GM23248 (cell line): ENCODE results near the gene IQSEC1. TPM values are rescaled to one million over a fixed set of nuclear protein-coding genes. Genes with fewer than 3 reads are reported as not detected.
A peak's percentile ranks its signal among the peaks of the same experiment; 100 is the strongest.

ENCODE experiments used
- DNase-seq: peaks from one replicate; pipeline ENCODE4 v3.0.0-alpha.2; 2015
- H2AFZ ChIP-seq: fragments of 200-600 bp; sonication (generic); 2 replicates; pipeline ENCODE4 v1.6.1; 2016; ENCODE audit warnings: antibody characterized with exemption
- H3F3A ChIP-seq: fragments of 200-600 bp; sonication (generic); 2 replicates; pipeline ENCODE4 v1.6.1; 2016; ENCODE audit warnings: mild to moderate bottlenecking, antibody characterized with exemption, mixed run types; ENCODE audit not compliant: insufficient read depth
- H3K27ac ChIP-seq: fragments of 200-600 bp; sonication (generic); 2 replicates; pipeline ENCODE4 v1.5.1; 2016; ENCODE audit warnings: mild to moderate bottlenecking
- H3K27me3 ChIP-seq: fragments of 200-600 bp; sonication (generic); replicated peaks from 2 replicates; pipeline ENCODE4 v1.6.1; 2016; ENCODE audit warnings: mild to moderate bottlenecking; ENCODE audit not compliant: insufficient read depth
- H3K36me3 ChIP-seq: fragments of 200-600 bp; sonication (generic); 2 replicates; pipeline ENCODE4 v1.6.1; 2016; ENCODE audit warnings: low read depth, mild to moderate bottlenecking
- H3K4me1 ChIP-seq: fragments of 200-600 bp; sonication (generic); 2 replicates; pipeline ENCODE4 v1.6.1; 2016; ENCODE audit warnings: mild to moderate bottlenecking; ENCODE audit not compliant: insufficient read depth
- H3K4me2 ChIP-seq: fragments of 200-600 bp; sonication (generic); one replicate; pipeline ENCODE4 v1.6.1; 2016; ENCODE audit warnings: mild to moderate bottlenecking; ENCODE audit not compliant: unreplicated experiment
- H3K4me3 ChIP-seq: fragments of 200-600 bp; sonication (generic); 2 replicates; pipeline ENCODE4 v1.5.1; 2016; ENCODE audit warnings: mild to moderate bottlenecking
- H3K79me2 ChIP-seq: fragments of 200-600 bp; sonication (generic); 2 replicates; pipeline ENCODE4 v1.6.1; 2016; ENCODE audit warnings: mild to moderate bottlenecking; ENCODE audit not compliant: insufficient read depth
- H3K9ac ChIP-seq: fragments of 200-600 bp; sonication (generic); 2 replicates; pipeline ENCODE4 v1.6.1; 2016; ENCODE audit warnings: mild to moderate bottlenecking
- H3K9me2 ChIP-seq: fragments of 200-600 bp; sonication (generic); 2 replicates; pipeline ENCODE4 v1.6.1; 2016; ENCODE audit warnings: mixed run types, mild to moderate bottlenecking, moderate library complexity; ENCODE audit not compliant: insufficient read depth
- H3K9me3 ChIP-seq: fragments of 200-600 bp; sonication (generic); one replicate; pipeline ENCODE4 v1.6.1; 2017; ENCODE audit warnings: low read depth
- H4K20me1 ChIP-seq: fragments of 200-600 bp; sonication (generic); 2 replicates; pipeline ENCODE4 v1.6.0; 2016; ENCODE audit not compliant: insufficient read depth
- EZH2 ChIP-seq: fragments of 200-600 bp; sonication (generic); IDR thresholded peaks from 2 replicates; pipeline ENCODE4 v1.6.1; 2018; ENCODE audit warnings: antibody characterized with exemption, mild to moderate bottlenecking; ENCODE audit not compliant: insufficient read depth, poor library complexity, severe bottlenecking
- EZH2phosphoT487 ChIP-seq: fragments of 200-600 bp; sonication (generic); IDR thresholded peaks from 2 replicates; pipeline ENCODE4 v1.6.1; 2018; ENCODE audit warnings: antibody characterized with exemption, moderate library complexity, mild to moderate bottlenecking, low read depth; ENCODE audit not compliant: insufficient read depth
- WGBS, 2 experiments: methylation state at CpG; one replicate each; pipeline ENCODE4 v1.1.6; 2015 to 2017; ENCODE audit warnings: low lambda C conversion rate in 2 of 2, low coverage in 1 of 2; ENCODE audit errors: missing lambda C conversion rate in 2 of 2; 5-methylcytosine and 5-hydroxymethylcytosine counted together
- in situ Hi-C: fragments of 300-500 bp; cut with MboI; formaldehyde crosslinking; loops from 2 replicates; pipeline ENCODE4 v1.15.0; 2020
- polyA plus RNA-seq: library from polyadenylated mRNA; unstranded; fragments of >200 nt; fragmentation: Nextera tagmentation; extraction: Ambion mirVana; gene quantifications from 2 replicates; pipeline ENCODE4 v1.2.1, GENCODE V29; 2016
- total RNA-seq: library from RNA; depleted of rRNA; stranded (reverse); fragments of >200 nt; shearing (Covaris generic); gene quantifications from 2 replicates; pipeline ENCODE4 v1.2.3, GENCODE V29; 2014

Gene IQSEC1
- total and polyA plus RNA-seq, 2 experiments from 2014 or later = 5.1 to 21.6 TPM

GRCh38 chr3:13108861-13109260, 35.6 kb upstream of the IQSEC1 start:
- no peak for DNase-seq
- in situ Hi-C loops = no loop called here
- Histone ChIP-seq H3K79me2 (no peaks in the 10 kb centered on the region), H3F3A (no peaks in the 10 kb centered on the region), H3K4me2 (no peak overlapping the region), H3K9ac (no peak overlapping the region), H3K27me3 (peaks cover 6% of the 10 kb centered on the region), H3K4me1 (no peaks in the 10 kb centered on the region), H3K4me3 (no peak overlapping the region), H3K36me3 (no peaks in the 10 kb centered on the region), H3K9me2 (no peaks in the 10 kb centered on the region), H3K9me3 (no peaks in the 10 kb centered on the region), H2AFZ (no peak overlapping the region), H4K20me1 (no peaks in the 10 kb centered on the region), H3K27ac (no peak overlapping the region)
- TF ChIP-seq EZH2phosphoT487 (no peak), EZH2 (no peak)
- WGBS, 2 experiments = 55 to 57% methylated on average over 11 to 12 of the region's 12 CpGs

GRCh38 chr3:13107661-13108060, 34.4 kb upstream of the IQSEC1 start:
- H3K79me2 ChIP-seq = no peaks in the 10 kb centered on the region
- H3K4me2 ChIP-seq = no peak overlapping the region
- H3K27ac ChIP-seq = no peak overlapping the region
- in situ Hi-C loops = no loop called here
- no peaks in the 10 kb centered on the region for H4K20me1 ChIP-seq
- WGBS, 2 experiments = 71 to 74% methylated on average over 13 of the region's 13 CpGs
- H3K4me3 ChIP-seq = no peak overlapping the region
- H3K27me3 ChIP-seq = no peaks in the 10 kb centered on the region; the same call in 1 of the 2 replicates
- H3F3A ChIP-seq = no peaks in the 10 kb centered on the region
- DNase-seq = no peak
- H3K4me1 ChIP-seq = no peaks in the 10 kb centered on the region
- no peaks in the 10 kb centered on the region for H3K36me3 ChIP-seq
- H3K9ac ChIP-seq = no peak overlapping the region
- TF ChIP-seq EZH2phosphoT487 (no peak), EZH2 (no peak)
- no peaks in the 10 kb centered on the region for H3K9me2 ChIP-seq
- H2AFZ ChIP-seq = no peak overlapping the region
- no peaks in the 10 kb centered on the region for H3K9me3 ChIP-seq

- no peaks in the 10 kb centered on the region for H3F3A ChIP-seq
- TF ChIP-seq EZH2 (no peak), EZH2phosphoT487 (no peak)
- no peak overlapping the region for H3K4me3 ChIP-seq
- DNase-seq = peak; percentile 23
- no peak overlapping the region for H3K9ac ChIP-seq
- H3K36me3 ChIP-seq = no peaks in the 10 kb centered on the region
- no peaks in the 10 kb centered on the region for H3K9me3 ChIP-seq
- H3K9me2 ChIP-seq = no peaks in the 10 kb centered on the region
- WGBS, 2 experiments = 30 to 37% methylated on average over 6 of the region's 6 CpGs
- no peak overlapping the region for H2AFZ ChIP-seq
- no peaks in the 10 kb centered on the region for H3K27me3 ChIP-seq
- no peak overlapping the region for H3K27ac ChIP-seq
- no peaks in the 10 kb centered on the region for H3K79me2 ChIP-seq
- H4K20me1 ChIP-seq = no peaks in the 10 kb centered on the region
- H3K4me1 ChIP-seq = no peaks in the 10 kb centered on the region
- in situ Hi-C loops = no loop called here
- H3K4me2 ChIP-seq = no peak overlapping the region
Observed at GRCh38 chr3:13106308-13107001, 33.2 kb upstream of the IQSEC1 start.

- H3K9ac ChIP-seq = no peak overlapping the region
- TF ChIP-seq EZH2 (no peak), EZH2phosphoT487 (no peak)
- H3K4me1 ChIP-seq = no peaks in the 10 kb centered on the region
- H3K4me3 ChIP-seq = no peak overlapping the region
- H4K20me1 ChIP-seq = no peaks in the 10 kb centered on the region
- no peaks in the 10 kb centered on the region for H3K9me3 ChIP-seq
- no peaks in the 10 kb centered on the region for H3K27me3 ChIP-seq
- no peak overlapping the region for H2AFZ ChIP-seq
- no peaks in the 10 kb centered on the region for H3F3A ChIP-seq
- WGBS, 2 experiments = 55 to 66% methylated on average over 4 to 5 of the region's 5 CpGs
- H3K27ac ChIP-seq = no peak overlapping the region
- no peaks in the 10 kb centered on the region for H3K9me2 ChIP-seq
- no peaks in the 10 kb centered on the region for H3K79me2 ChIP-seq
- in situ Hi-C loops = no loop called here
- no peak for DNase-seq
- H3K36me3 ChIP-seq = no peaks in the 10 kb centered on the region
- no peak overlapping the region for H3K4me2 ChIP-seq
Observed at GRCh38 chr3:13105896-13106250, 32.6 kb upstream of the IQSEC1 start.
